ENCODE data around the gene LY6G6D. TPM values are rescaled to one million over a fixed set of nuclear protein-coding genes. Genes with fewer than 3 reads are reported as not detected.
A peak's percentile ranks its signal among the peaks of the same experiment; 100 is the strongest.

Gene LY6G6D
- total and polyA plus RNA-seq, 2 of the 13 experiments (the other 11 are each of a cell fraction or from before 2014, with no cell fraction given), result not detected

GRCh38 chr6:31665501-31666336 lies 49.4 kb upstream of the LY6G6D start, which contains the start of gene CSNK2B (continued):
- TF ChIP-seq ZNF609 (CRISPR knock-in tag; IDR thresholded peaks at IDR 0.05; ENCODE audit: borderline replicate concordance), result 0 out of 2 replicates have a peak, but pooled peaks have one; percentile 8
- TF ChIP-seq GABPB1 (CRISPR knock-in tag; IDR thresholded peaks at IDR 0.05), result peak; percentile 98
- no peak for TF ChIP-seq ZNF414 (CRISPR knock-in tag; IDR thresholded peaks at IDR 0.05)
- peak; percentile 71; the same call in 1 of the 2 replicates for TF ChIP-seq SNAPC2 (CRISPR knock-in tag; IDR thresholded peaks at IDR 0.05)
- no peak for TF ChIP-seq ZNF598 (CRISPR knock-in tag; IDR thresholded peaks at IDR 0.05; ENCODE audit: borderline replicate concordance)
- peak; percentile 79; the same call in 1 of the 2 replicates for TF ChIP-seq ATF1 (CRISPR knock-in tag; IDR thresholded peaks at IDR 0.05)
- TF ChIP-seq ZNF546 (CRISPR knock-in tag; conservative IDR thresholded peaks at IDR 0.05), result no peak
- TF ChIP-seq, protein P1, sequence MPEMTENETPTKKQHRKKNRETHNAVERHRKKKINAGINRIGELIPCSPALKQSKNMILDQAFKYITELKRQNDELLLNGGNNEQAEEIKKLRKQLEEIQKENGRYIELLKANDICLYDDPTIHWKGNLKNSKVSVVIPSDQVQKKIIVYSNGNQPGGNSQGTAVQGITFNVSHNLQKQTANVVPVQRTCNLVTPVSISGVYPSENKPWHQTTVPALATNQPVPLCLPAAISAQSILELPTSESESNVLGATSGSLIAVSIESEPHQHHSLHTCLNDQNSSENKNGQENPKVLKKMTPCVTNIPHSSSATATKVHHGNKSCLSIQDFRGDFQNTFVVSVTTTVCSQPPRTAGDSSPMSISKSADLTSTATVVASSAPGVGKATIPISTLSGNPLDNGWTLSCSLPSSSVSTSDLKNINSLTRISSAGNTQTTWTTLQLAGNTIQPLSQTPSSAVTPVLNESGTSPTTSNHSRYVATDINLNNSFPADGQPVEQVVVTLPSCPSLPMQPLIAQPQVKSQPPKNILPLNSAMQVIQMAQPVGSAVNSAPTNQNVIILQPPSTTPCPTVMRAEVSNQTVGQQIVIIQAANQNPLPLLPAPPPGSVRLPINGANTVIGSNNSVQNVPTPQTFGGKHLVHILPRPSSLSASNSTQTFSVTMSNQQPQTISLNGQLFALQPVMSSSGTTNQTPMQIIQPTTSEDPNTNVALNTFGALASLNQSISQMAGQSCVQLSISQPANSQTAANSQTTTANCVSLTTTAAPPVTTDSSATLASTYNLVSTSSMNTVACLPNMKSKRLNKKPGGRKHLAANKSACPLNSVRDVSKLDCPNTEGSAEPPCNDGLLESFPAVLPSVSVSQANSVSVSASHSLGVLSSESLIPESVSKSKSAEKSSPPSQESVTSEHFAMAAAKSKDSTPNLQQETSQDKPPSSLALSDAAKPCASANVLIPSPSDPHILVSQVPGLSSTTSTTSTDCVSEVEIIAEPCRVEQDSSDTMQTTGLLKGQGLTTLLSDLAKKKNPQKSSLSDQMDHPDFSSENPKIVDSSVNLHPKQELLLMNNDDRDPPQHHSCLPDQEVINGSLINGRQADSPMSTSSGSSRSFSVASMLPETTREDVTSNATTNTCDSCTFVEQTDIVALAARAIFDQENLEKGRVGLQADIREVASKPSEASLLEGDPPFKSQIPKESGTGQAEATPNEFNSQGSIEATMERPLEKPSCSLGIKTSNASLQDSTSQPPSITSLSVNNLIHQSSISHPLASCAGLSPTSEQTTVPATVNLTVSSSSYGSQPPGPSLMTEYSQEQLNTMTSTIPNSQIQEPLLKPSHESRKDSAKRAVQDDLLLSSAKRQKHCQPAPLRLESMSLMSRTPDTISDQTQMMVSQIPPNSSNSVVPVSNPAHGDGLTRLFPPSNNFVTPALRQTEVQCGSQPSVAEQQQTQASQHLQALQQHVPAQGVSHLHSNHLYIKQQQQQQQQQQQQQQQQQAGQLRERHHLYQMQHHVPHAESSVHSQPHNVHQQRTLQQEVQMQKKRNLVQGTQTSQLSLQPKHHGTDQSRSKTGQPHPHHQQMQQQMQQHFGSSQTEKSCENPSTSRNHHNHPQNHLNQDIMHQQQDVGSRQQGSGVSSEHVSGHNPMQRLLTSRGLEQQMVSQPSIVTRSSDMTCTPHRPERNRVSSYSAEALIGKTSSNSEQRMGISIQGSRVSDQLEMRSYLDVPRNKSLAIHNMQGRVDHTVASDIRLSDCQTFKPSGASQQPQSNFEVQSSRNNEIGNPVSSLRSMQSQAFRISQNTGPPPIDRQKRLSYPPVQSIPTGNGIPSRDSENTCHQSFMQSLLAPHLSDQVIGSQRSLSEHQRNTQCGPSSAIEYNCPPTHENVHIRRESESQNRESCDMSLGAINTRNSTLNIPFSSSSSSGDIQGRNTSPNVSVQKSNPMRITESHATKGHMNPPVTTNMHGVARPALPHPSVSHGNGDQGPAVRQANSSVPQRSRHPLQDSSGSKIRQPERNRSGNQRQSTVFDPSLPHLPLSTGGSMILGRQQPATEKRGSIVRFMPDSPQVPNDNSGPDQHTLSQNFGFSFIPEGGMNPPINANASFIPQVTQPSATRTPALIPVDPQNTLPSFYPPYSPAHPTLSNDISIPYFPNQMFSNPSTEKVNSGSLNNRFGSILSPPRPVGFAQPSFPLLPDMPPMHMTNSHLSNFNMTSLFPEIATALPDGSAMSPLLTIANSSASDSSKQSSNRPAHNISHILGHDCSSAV (CRISPR knock-in tag; IDR thresholded peaks at IDR 0.05; ENCODE audit: borderline replicate concordance), result no peak; the same call in 1 of the 2 replicates
- TF ChIP-seq, protein P2, sequence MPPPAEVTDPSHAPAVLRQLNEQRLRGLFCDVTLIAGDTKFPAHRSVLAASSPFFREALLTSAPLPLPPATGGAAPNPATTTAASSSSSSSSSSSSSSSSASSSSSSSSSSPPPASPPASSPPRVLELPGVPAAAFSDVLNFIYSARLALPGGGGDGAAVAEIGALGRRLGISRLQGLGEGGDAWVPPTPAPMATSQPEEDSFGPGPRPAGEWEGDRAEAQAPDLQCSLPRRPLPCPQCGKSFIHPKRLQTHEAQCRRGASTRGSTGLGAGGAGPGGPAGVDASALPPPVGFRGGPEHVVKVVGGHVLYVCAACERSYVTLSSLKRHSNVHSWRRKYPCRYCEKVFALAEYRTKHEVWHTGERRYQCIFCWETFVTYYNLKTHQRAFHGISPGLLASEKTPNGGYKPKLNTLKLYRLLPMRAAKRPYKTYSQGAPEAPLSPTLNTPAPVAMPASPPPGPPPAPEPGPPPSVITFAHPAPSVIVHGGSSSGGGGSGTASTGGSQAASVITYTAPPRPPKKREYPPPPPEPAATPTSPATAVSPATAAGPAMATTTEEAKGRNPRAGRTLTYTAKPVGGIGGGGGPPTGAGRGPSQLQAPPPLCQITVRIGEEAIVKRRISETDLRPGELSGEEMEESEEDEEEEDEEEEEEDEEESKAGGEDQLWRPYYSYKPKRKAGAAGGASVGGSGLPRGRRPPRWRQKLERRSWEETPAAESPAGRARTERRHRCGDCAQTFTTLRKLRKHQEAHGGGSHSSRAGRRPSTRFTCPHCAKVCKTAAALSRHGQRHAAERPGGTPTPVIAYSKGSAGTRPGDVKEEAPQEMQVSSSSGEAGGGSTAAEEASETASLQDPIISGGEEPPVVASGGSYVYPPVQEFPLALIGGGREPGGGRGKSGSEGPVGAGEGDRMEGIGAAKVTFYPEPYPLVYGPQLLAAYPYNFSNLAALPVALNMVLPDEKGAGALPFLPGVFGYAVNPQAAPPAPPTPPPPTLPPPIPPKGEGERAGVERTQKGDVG (CRISPR knock-in tag; IDR thresholded peaks at IDR 0.05; ENCODE audit: borderline replicate concordance), result no peak
- no peak for TF ChIP-seq TSC22D2 (CRISPR knock-in tag; IDR thresholded peaks at IDR 0.05; ENCODE audit: borderline replicate concordance)

All from HepG2 (cell line).